ENCODE results near the gene EXOC3.
"Not testable (repeated sequence)": the region's sequence is repeated elsewhere in the genome, so short reads cannot be mapped to it uniquely, and the experiment has no call there.

The EXOC3 gene

DNA sequence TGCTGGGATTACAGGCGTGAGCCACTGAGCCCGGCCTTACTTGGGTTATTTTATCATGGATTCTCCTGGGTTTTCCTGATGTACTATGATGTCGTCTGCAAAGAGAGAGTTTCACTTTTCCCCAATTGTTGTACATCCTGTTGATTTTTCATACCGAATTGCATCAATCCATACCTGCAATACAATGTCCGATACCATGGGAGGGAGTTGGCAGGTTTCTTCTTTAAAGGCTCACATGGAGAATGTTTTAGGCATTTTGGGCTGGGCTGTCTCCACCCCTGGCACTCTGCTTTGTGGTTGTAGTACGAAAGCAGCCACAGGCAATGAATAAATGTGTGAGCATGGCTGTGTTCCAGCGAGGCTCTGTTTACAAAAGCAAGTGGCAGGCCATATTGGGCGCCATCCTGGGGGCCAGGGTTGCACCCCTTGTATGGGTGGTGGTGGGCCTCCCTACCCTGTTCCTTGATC lies 35.1 kb upstream of the EXOC3 start:
- no peak for ATAC-seq

DNA sequence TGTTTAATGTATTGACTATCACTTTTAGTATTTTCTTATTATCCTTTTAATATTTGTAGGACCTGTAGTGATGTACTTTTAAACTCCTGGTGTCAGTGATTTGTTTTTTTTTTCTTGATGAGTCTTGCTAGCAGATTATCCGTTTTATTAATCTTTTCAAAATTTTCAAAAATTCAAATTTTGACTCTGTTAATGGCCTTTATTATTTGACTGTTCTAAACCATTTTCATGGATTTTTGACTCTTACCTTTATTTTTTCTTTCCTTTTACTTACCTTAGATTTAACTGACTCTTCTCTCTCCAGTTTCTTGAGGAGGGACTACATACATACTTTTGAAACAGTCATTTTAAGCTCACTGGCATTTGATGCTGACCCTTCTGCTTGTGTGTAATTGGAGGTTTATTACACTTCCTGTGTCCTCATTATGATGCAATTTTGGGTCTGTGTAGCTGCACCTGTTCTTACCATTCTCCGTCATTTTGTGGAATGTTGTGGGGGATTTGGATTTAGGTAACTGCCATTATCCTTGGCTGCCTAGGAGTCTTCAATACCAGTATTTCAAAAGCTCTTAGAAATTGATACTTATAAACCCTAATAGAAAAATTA lies 32.0 kb upstream of the EXOC3 start:
- no peak for ATAC-seq

DNA sequence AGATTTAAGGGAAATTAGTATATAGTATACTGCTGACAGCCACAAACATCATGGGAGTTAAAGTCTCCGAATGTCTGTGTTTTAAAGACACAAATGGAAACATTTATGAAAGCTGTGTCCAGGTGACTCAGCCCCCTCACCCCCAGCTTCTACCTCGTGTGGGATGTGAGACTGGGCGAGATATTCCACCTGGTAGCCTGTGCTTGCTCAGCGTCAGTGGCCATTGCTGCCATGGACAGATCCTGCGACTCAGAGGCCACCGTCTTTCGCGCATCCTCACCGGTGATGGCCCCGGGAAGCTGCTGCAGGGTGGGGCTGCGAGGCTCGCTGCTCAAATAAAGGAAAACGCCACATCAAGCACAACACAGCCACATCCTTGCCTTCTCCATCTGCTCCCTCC lies 31.2 kb upstream of the EXOC3 start:
- peak; percentile 46 to 71 for ATAC-seq

DNA sequence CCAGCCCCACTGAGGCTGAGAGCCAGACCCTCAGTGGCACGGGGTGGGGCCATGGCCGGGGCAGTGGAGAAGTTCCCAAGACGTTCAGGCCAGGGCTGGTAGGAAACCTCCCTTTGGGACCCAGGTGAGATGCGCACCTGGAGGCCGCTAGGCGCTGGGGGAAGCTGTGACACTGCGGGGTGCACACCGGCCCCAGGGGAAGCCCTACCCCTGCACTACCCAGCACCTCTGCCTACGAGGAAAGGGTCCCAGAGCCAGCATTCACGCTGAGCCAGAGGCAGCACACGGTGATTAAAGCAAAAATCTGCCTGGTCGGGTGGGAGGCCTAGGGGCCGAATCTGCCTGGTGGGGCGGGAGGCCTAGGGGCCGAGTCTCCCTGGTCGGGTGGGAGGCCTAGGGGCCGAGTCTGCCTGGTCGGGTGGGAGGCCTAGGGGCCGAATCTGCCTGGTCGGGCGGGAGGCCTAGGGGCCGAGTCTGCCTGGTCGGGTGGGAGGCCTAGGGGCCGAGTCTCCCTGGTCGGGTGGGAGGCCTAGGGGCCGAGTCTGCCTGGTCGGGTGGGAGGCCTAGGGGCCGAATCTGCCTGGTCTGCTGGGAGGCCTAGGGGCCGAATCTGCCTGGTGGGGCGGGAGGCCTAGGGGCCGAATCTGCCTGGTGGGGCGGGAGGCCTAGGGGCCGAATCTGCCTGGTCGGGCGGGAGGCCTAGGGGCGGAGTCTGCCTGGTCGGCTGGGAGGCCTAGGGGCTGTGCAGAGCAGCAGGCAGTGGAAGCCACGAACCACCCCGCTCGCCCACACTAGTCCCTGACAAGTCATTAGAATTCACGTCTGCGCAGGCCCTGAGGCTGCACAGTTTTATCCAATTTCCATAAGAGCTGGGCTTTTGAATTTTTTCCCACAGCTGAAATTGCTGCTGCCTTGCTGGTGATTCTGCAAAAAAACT lies 27.7 kb upstream of the EXOC3 start:
- not testable (repeated sequence) for ATAC-seq

DNA sequence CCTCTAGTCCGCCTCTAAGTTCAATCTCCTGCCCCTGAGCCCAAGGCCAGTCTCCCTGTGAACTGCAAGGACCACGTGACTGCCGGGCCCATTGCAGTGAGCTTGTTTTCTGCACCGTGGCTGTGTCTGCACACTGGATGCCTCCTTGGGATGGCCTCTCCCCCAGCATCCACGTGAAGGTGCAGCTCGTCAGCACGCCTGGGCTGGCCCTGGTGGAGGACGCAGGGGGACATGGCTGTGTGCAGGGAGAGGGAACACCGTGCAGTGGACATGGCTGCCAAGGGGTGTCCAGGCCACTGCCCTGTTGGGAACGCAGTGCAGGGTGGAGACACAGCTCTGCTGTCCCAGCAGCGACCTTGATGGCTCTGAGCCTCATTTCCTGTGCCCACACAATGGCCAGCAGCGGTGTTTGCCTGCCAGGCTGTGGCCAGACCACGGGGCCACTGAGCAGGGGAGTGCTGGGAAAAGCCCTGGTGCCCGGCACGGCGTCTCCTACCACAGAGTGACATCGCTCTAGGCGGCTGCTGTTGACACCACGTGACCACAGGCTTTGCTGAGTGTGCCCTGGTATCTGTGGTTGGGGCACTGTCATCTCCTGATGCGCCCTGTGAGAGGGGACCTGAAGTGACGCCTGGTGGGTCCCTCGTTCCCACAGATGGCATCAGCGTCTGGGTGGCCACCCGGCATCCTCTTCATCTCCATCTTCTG lies 26.9 kb upstream of the EXOC3 start:
- no peak for ATAC-seq

DNA sequence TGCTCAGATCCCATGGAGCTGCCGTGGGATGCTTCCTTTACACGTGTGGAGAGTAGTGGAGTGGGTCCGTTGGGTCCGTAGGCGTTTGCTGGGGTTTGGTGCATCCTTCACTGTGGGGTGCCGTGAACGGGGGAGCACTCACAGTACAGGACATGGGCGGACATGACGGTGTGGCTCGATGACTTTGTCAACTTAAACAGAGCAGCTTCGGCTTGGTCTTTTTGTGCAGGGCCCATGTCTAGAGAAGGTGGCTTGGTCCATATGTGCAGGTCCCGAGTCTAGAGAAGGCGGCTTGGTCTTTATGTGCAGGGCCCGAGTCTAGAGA lies 26.4 kb upstream of the EXOC3 start:
- no peak for ATAC-seq

DNA sequence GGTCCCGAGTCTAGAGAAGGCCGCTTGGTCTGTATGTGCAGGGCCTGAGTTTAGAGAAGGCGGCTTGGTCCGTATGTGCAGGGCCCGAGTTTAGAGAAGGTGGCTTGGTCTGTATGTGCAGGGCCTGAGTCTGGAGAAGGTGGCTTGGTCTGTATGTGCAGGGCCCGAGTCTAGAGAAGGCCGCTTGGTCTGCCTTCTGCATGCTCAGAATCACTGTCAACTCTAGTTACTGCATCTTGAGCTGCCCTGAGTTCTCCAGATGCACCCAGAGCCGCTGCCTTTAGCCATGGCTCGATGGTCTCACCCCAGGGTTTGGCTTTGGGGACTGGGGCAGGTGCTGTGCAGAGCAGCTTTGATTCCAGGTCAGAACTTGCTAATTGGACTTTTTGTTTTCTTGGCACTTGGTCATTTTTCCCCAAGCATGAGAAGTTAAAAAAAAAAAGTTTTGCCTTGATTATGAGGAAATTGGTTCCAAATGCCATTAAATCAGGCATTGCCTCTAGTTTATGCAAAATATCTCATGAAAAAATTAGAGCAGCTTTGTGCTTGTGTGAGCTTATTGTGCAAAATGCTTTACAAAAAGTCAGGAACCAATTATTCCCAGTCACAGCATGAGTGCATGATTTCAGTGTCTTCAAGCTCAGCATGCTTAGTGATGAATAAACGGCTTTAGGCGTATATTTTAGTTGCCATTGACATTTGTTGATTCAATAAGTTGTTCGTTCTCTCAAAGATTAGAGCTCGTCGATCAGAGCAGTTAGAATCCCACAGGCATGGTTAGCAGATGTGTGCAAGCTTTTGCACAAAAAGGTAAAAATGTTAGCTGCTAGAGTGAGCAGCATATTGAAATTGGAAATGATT lies 25.4 kb upstream of the EXOC3 start:
- no peak for ATAC-seq

DNA sequence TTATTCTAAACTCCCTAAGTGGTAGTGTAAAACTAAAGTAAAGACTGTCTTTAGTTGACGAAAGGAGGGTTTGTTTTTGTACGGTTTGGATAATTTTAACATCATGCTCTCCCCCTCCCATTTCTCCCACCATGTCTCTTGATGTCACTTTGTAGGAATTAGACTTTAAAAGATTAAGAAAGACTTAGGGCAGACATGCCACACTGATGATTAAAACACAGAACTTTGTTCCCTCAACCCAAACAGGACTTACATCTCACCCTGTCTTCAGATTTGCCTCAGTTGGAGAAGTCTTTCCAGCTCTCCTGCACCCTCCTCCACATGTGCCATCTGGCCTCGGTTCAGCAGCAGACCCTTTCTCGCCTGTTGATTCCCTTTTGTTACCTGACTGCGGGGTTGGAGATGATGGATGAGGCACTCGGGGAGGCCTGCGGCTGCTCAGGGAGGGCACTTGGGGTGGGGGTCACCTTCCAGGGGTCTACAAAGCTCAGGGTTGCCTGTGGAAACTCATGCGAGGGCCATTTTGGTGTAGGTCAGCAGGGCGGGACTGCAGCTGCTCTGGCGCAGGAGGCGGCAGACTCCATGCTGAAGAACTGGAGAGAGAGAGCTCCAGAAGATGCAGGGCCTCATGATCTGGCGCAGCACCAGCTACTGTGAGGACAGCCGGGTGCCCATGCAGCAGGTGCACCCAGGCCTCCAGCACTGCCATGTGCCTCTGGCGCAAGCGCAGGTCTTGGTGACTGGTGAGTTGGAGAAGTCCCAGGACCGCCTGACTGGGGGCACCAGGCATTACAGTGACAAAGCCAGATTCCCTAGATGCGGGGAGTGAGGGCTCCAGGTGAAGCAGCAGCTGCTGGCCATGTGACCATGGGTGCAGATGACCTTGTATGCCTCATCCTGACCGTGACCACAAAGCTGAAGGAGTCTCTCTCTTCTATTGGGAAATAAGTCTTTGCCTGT lies 24.5 kb upstream of the EXOC3 start:
- ATAC-seq = peak in 1 of 2 donors; percentile 14

DNA sequence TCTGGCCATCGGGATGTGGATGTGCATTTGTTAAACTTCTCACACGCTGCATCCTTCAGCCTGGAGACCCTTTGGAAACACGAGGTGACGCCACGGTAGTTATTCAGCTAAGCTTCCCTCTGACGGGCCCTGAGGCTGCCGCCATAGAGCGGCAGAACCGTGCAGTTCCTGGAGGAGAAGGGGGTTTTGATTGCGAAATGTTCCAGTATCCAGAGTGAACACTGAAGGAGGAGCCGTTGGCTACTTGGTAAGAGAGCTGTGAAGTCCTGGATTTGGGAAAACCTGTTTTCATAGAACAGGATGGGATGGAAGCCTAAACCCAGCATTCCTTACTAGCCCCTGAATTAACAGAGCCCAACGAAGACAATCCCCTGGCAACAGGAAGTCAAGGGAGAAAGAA lies 23.0 kb upstream of the EXOC3 start:
- no peak for ATAC-seq

DNA sequence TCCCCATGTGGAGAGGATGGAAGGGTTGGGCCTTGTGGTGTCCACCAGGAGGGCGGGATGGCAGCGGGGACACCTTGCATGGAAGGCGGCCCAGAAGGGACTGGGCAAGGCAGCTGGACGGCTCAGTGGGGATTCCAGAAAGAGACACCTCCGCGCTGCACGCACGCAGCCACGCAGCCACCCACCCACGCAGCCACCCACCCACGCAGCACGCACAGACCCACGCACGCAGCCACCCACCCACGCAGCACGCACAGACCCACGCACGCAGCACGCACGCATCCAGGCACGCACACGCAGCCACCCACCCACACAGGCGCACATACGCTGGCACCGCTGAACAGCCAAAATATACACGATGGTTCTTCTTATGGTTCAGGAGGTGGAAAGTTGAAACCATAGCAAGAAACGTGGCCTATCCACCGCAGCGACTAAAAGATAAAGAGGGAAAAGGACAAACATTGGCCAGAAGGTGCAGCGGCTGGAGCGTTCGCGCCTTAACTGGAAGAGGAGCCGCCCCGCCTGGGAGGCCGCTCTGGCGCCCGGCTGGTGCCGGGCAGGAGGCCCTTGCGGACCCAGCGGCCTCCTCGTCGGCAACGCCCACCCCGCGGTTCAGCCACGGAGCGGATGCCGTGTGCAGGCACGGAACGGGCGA lies 22.2 kb upstream of the EXOC3 start:
- no peak for ATAC-seq

DNA sequence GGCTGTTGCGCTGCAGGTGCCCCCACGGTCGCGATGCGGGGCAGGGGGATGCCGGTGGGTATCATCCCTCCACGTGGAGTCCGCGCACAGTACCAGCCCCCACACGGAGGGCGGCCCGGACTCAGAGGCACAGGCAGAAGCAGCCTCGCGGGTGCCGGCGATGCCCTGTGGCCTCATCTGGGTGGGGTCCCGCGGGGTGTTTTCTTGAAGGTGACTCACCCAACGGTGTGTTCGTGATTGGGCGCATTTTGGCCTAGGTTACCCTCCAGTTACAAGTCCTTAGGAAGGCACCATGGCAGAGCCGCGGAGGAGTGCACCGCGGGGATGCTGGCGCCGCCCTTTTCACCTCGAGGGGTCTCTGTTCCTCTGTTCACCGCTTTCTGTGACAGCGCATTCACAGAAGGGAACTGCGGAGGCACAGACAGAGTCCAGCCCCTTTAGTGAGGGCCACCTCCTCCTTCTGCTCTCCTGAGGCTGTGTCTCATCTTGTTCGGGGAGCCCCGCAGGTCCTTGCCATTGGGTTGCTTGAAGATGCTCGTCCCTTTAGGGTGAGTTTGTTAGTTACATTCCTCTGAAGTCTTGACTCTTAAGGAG lies 21.6 kb upstream of the EXOC3 start:
- no peak for ATAC-seq

DNA sequence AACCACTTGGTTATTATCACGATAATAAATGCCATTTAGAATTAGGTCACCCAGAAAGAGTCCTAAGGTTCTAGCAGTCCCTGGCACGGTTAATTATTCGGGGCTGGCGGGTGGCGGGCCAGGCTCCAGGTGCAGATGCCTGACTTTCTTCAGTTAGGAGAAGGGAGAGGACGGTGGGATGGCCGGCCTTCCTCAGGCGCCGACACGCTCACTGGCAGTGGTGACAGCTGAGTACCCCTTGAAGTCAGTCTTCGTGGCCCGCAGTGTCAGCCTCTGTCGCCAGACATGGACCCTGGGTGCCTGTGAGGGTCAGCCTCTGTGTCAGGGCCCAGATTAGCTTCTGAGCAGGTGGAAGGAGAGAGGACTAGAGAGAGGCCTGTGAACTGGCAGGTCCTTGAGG lies 21.1 kb upstream of the EXOC3 start:
- ATAC-seq = no peak

DNA sequence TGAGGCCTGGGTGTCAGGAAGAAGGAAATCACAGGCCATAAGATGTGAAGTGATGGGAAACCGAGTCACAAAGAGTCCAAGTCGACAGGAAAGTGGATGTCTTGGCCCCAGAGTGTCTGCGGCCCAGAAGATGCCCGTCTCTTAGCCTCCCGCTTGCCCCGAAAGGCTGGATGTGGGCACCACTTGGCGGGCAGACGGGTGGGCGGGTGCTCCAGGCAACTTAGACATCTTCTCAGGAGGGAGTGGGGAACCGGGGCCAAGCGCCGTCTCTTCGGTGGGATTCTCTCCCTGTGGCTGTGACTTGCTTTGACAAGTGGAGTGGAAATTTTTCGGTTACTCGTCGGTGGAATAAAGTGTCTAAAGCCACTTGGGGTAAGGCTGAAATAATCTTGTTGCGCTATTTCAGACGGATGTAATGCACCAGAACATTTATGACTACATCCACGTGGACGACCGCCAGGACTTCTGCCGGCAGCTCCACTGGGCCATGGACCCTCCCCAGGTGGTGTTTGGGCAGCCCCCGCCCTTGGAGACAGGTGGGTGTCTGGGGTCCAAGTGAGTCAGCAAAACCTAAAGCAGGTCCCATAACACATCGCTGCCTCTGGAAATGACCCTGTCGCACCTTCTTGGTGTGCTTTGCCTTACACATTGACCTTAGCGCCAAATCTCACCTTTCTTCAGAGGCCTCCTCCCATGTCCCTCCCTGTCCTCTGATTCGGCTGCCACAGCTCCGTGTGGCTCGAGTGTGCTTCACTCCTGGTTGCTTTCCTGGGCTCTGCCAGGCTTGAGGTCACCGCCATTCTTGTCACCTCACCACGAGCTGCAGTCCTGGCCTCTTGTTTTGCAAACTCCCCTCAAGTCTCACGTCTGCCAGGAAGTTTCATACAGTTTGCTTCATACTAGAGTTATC lies 20.4 kb upstream of the EXOC3 start:
- no peak for ATAC-seq

DNA sequence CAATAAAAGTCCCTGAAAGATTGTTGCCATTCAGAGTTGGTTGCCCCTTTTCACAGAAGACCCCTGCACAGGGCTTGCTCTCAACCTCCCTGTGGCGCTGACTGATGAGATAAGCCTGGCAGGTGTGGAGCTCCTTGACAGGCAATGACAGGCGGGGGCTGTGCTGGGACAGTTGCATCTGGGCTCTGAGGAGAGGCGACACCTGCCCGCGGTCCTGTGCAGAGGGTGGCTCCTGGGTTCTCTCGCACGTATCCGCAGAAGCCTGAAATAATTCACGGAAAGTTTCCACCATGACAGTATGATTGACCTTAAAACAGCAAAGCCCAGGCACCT lies 19.8 kb upstream of the EXOC3 start:
- ATAC-seq = no peak

DNA sequence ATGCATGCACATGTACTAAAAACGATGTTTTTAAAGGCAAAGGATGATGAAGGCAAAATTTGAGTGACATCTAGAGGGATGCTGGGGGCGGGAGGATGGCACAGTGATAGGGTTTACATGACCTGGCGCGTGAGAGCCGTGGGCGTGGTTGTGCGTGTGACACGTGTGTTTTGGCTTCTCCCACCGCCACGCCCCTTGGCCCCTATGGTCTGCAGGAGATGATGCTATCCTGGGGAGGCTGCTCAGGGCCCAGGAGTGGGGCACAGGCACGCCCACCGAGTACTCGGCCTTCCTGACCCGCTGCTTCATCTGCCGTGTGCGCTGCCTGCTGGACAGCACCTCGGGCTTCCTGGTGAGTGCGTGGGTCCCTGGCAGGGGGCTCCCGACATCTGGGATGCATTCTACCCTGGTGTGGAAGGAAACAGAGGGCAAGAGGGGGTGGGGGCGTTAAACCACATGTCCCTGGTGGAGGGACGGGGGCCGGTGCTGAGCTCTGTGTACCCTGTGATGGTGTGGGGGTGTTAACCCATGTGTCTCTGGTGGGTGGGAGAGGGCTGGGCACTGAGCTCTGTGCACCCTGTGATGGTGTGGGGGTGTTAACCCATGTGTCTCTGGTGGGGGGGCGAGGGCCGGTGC lies 19.2 kb upstream of the EXOC3 start:
- ATAC-seq = no peak

DNA sequence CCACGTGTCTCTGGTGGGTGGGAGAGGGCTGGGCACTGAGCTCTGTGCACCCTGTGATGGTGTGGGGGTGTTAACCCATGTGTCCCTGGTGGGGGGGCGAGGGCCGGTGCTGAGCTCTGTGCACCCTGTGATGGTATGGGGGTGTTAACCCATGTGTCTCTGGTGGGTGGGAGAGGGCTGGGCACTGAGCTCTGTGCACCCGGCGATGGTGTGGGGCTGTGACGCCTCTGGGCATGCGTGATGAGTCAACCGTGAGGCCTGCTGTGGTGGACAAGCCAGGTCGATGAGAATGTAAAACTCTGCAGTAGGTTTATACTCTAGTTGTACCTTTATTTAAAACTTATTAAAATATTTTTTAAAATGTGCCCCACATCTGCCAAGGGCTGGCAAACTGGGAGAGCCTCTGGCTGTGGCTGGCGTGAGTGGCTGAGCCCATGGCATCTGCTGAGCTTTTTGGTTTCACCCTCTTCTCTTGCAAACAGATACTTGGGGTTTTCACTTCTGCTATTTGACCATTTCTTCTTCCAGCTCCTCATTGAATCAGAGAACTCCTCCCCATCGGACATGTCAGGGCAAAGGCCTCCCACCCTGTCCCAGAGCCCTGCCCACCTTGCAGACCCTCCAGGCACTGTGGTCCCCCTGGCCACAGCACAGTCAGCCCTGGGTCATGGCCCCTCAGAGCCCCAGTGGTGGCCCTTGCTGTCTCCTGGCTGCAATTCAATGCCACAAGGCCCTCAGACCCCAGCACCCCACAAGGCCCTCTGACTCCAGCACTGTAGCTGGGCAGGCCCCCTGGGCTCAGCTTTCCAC lies 18.5 kb upstream of the EXOC3 start:
- ATAC-seq = no peak

DNA sequence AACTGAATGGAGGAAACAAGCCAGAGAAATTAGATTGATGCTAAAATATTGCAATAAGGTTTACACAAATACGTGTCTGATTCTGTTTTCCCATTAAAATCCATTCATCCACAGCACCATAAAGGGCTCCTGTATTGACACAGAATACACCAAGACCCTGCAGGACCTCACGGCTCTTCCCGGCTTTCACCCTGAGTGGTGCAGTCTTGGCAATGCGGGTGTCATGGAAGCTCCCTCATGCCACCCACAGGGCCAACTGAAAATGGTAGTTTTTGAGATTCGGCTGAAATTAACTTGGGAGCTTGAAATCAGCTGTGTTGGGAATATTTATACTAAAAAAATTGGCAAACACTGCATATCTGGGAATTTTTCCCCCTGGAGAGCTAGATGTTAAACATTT lies 17.3 kb upstream of the EXOC3 start:
- ATAC-seq = no peak

DNA sequence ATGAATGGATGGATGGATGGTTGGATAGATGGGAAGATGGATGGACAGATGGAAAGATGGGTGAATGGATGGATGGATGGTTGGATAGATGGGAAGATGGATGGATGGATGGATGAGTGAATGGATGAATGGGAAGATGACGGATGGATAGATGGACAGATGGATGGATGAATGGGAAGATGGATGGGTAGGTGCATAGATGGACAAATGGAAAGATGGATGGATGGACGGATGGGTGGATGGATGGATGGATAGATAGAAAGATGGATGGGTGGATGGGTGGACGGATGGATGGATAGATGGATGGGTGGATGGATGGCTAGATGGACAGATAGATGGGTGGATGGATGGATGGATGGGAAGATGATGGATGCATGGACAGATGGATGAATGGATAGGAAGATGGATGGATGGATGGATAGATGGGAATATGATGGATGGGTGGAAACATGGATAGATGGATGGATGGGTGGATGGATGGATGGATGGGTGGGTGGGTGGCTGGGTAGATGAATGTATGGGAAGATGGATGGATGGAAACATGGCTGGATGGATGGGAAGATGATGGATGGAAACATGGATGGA lies 16.5 kb upstream of the EXOC3 start:
- ATAC-seq = no peak
